ENCODE measurements around the gene PEAK3.

PEAK3 gene

GRCh38 chr19:2269244-2270156, 12.5 kb downstream of the PEAK3 start:
- DNase-seq = peak; percentile 86 to 95

- no peak for DNase-seq
These were observed 13.1 kb downstream of the PEAK3 start for GRCh38 chr19:2268861-2269243.

- no peak for DNase-seq
These were observed 13.5 kb downstream of the PEAK3 start for GRCh38 chr19:2268480-2268830.

GRCh38 chr19:2266183-2266993, 15.6 kb downstream of the PEAK3 start:
- peak; percentile 76 to 84 for DNase-seq

GRCh38 chr19:2261438-2262172, 20.4 kb downstream of the PEAK3 start:
- peak in 1 of 2 experiments; percentile 14 for DNase-seq

- no peak for DNase-seq
These were observed 21.6 kb downstream of the PEAK3 start for GRCh38 chr19:2260341-2260805.

- no peak for DNase-seq
These were observed 22.6 kb downstream of the PEAK3 start for GRCh38 chr19:2259336-2259735.

GRCh38 chr19:2255982-2256685, 25.8 kb downstream of the PEAK3 start, which contains the start of gene JSRP1:
Gene JSRP1, minus strand, starts transcription at chr19:2256417. Its CDS starts 1,103 bp downstream, at chr19:2255314.
- DNase-seq = no peak

GRCh38 chr19:2255112-2255845, 26.7 kb downstream of the PEAK3 start:
- DNase-seq = no peak

GRCh38 chr19:2254064-2254872, 27.7 kb downstream of the PEAK3 start:
- no peak for DNase-seq

GRCh38 chr19:2253106-2254063, 28.6 kb downstream of the PEAK3 start:
- peak; percentile 29 to 40 for DNase-seq

- no peak for DNase-seq
These were observed 29.2 kb downstream of the PEAK3 start for GRCh38 chr19:2252797-2253105.

GRCh38 chr19:2252055-2252796, 29.7 kb downstream of the PEAK3 start:
- no peak for DNase-seq

- no peak for DNase-seq
These were observed 30.6 kb downstream of the PEAK3 start for GRCh38 chr19:2251106-2252054.

GRCh38 chr19:2250766-2251105, 31.2 kb downstream of the PEAK3 start:
- no peak for DNase-seq

GRCh38 chr19:2249880-2250765, 31.9 kb downstream of the PEAK3 start:
- no peak for DNase-seq
